GM23338 (cell line): ENCODE results near the gene JPH4. TPM values are rescaled to one million over a fixed set of nuclear protein-coding genes. Genes with fewer than 3 reads are reported as not detected.

ENCODE experiments used
- ATAC-seq: fragments of 200-7000 bp; cut with Tn5 transposase; 3 replicates; pipeline ENCODE4 v1.9.1; 2020
- DNase-seq: peaks from one replicate; pipeline ENCODE4 v3.0.0-alpha.2; 2015; ENCODE audit warnings: low spot score
- H2AFZ ChIP-seq: fragments of 200-600 bp; sonication (generic); 2 replicates; pipeline ENCODE4 v1.8.0; 2016; ENCODE audit warnings: antibody characterized with exemption, mild to moderate bottlenecking, moderate library complexity
- H3F3A ChIP-seq: fragments of 200-600 bp; sonication (generic); replicated peaks from 2 replicates; pipeline ENCODE4 v1.8.0; 2017; ENCODE audit warnings: antibody characterized with exemption, mixed run types, low read depth
- H3K27ac ChIP-seq: fragments of 200-600 bp; sonication (generic); 2 replicates; pipeline ENCODE4 v1.6.1; 2016; ENCODE audit warnings: low read depth
- H3K27me3 ChIP-seq: fragments of 200-600 bp; sonication (generic); 2 replicates; pipeline ENCODE4 v1.8.0; 2016; ENCODE audit warnings: mild to moderate bottlenecking, mixed run types, moderate library complexity; ENCODE audit not compliant: insufficient read depth
- H3K36me3 ChIP-seq: fragments of 200-600 bp; sonication (generic); 2 replicates; pipeline ENCODE4 v1.8.0; 2016; ENCODE audit warnings: mild to moderate bottlenecking; ENCODE audit not compliant: insufficient read depth
- H3K4me1 ChIP-seq: fragments of 200-600 bp; sonication (generic); 2 replicates; pipeline ENCODE4 v1.8.0; 2016; ENCODE audit warnings: mild to moderate bottlenecking, moderate library complexity; ENCODE audit not compliant: insufficient read depth
- H3K4me2 ChIP-seq: fragments of 200-600 bp; sonication (generic); 2 replicates; pipeline ENCODE4 v1.7.1; 2017; ENCODE audit warnings: mixed run types
- H3K4me3 ChIP-seq: fragments of 200-600 bp; sonication (generic); 2 replicates; pipeline ENCODE4 v1.6.1; 2016; ENCODE audit warnings: mixed run types
- H3K79me2 ChIP-seq: fragments of 200-600 bp; sonication (generic); replicated peaks from 2 replicates; pipeline ENCODE4 v1.8.0; 2017; ENCODE audit warnings: mild to moderate bottlenecking; ENCODE audit not compliant: insufficient read depth
- H3K9me2 ChIP-seq: fragments of 200-600 bp; sonication (generic); 2 replicates; pipeline ENCODE4 v1.8.0; 2017; ENCODE audit not compliant: insufficient read depth
- H4K20me1 ChIP-seq: fragments of 200-600 bp; sonication (generic); replicated peaks from 2 replicates; pipeline ENCODE4 v1.8.0; 2017; ENCODE audit warnings: mild to moderate bottlenecking; ENCODE audit not compliant: insufficient read depth
- H3K27ac Mint-ChIP-seq: 2 replicates; pipeline ENCODE4 v1.8.0; 2020; ENCODE audit warnings: inconsistent platforms, mild to moderate bottlenecking, moderate library complexity, mixed read lengths
- H3K27me3 Mint-ChIP-seq: 3 replicates; pipeline ENCODE4 v1.8.0; 2022; ENCODE audit warnings: low read depth, mild to moderate bottlenecking, moderate library complexity, mixed read lengths, inconsistent platforms; ENCODE audit not compliant: insufficient read depth, poor library complexity
- H3K36me3 Mint-ChIP-seq: 3 replicates; pipeline ENCODE4 v1.8.0; 2021; ENCODE audit warnings: low read depth, mild to moderate bottlenecking, inconsistent platforms, moderate library complexity, mixed read lengths
- H3K4me1 Mint-ChIP-seq: 3 replicates; pipeline ENCODE4 v1.8.0; 2020; ENCODE audit warnings: mild to moderate bottlenecking, inconsistent platforms, mixed read lengths
- H3K4me3 Mint-ChIP-seq: 3 replicates; pipeline ENCODE4 v1.8.0; 2021; ENCODE audit warnings: moderate library complexity, mild to moderate bottlenecking, inconsistent platforms, mixed read lengths
- H3K9me3 Mint-ChIP-seq: 3 replicates; pipeline ENCODE4 v1.8.0; 2020; ENCODE audit warnings: moderate library complexity, mild to moderate bottlenecking, inconsistent platforms, mixed read lengths
- JUNB ChIP-seq: IDR thresholded peaks from one replicate; pipeline ENCODE4 v1.6.1; 2016; ENCODE audit warnings: antibody characterized with exemption; ENCODE audit not compliant: unreplicated experiment
- POLR2AphosphoS5 ChIP-seq: IDR thresholded peaks from 2 replicates; pipeline ENCODE4 v1.6.1; 2016; ENCODE audit warnings: antibody characterized with exemption, low read depth
- ZNF114 ChIP-seq: fragments of 250-450 bp; sonication (Bioruptor Pico); IDR thresholded peaks from 2 replicates; pipeline ENCODE4 v1.5.0; 2020; ENCODE audit warnings: mild to moderate bottlenecking, moderate library complexity
- ZNF462 ChIP-seq: fragments of 250-450 bp; sonication (Bioruptor Pico); IDR thresholded peaks from 2 replicates; pipeline ENCODE4 v1.5.0; 2020; ENCODE audit warnings: mild to moderate bottlenecking, moderate library complexity
- polyA plus RNA-seq: library from polyadenylated mRNA; unstranded; fragments of >200 nt; fragmentation: Nextera tagmentation; extraction: Ambion mirVana; gene quantifications from 2 replicates; pipeline ENCODE4 v1.2.1, GENCODE V29; 2016
- total RNA-seq: library from RNA; depleted of rRNA; stranded (reverse); fragments of >200 nt; shearing (Covaris generic); gene quantifications from 2 replicates; pipeline ENCODE4 v1.2.3, GENCODE V29; 2014

The JPH4 gene
- total and polyA plus RNA-seq, 2 experiments from 2014 or later, result 11.0 to 29.9 TPM

GRCh38 chr14:23545740-23546365 is 32.7 kb downstream of the JPH4 start (continued):
- TF ChIP-seq ZNF462 (CRISPR knock-in tag), result no peak

- H3F3A ChIP-seq, result 0 out of 2 replicates have a peak, but pooled peaks cover 10% of the 10 kb centered on the region
- Mint-ChIP-seq H3K27me3 (peaks cover 11% of the 10 kb centered on the region), H3K4me3 (peak overlapping the region; percentile 49), H3K36me3 (peaks cover 39% of the 10 kb centered on the region), H3K4me1 (peaks cover 27% of the 10 kb centered on the region), H3K9me3 (no peaks in the 10 kb centered on the region; the same call in 2 of the 3 replicates), H3K27ac (peak overlapping the region; percentile 96)
- no peaks in the 10 kb centered on the region for H3K27me3 ChIP-seq
- peak; percentile 94 for DNase-seq
- H4K20me1 ChIP-seq, result no peaks in the 10 kb centered on the region
- TF ChIP-seq JUNB (no peak), POLR2AphosphoS5 (peak; percentile 38), ZNF114 (CRISPR knock-in tag) (no peak)
- H3K4me1 ChIP-seq, result peaks cover 79% of the 10 kb centered on the region
- no peak overlapping the region for H2AFZ ChIP-seq
- H3K27ac ChIP-seq, result peak overlapping the region; percentile 99
- H3K4me3 ChIP-seq, result peak overlapping the region; percentile 47
- peaks cover 63% of the 10 kb centered on the region for H3K79me2 ChIP-seq
- no peaks in the 10 kb centered on the region for H3K36me3 ChIP-seq
- peak overlapping the region; percentile 100 for H3K4me2 ChIP-seq
- H3K9me2 ChIP-seq, result no peaks in the 10 kb centered on the region
- ATAC-seq, result peak; percentile 67
Observed at GRCh38 chr14:23544511-23545447, 33.8 kb downstream of the JPH4 start.
